Activated CD8-positive, alpha-beta memory T cell treated with anti-CD3 and anti-CD28 coated beads for 48 hours (primary cell): ENCODE results near the gene CNPY1.

Source experiments
- DNase-seq, 3 experiments: peaks; one replicate each; pipeline ENCODE4 v3.0.0-alpha.2; 2020; ENCODE audit warnings: low read depth in 2 of 3, low spot score in 2 of 3

The CNPY1 gene

GRCh38 chr7:155513543-155514285, 32.6 kb downstream of the CNPY1 start:
- no peak for DNase-seq

- DNase-seq = no peak
Observed at GRCh38 chr7:155512246-155512887, 34.0 kb downstream of the CNPY1 start.

GRCh38 chr7:155511702-155511996, 34.7 kb downstream of the CNPY1 start:
- no peak for DNase-seq

- DNase-seq = no peak
Observed at GRCh38 chr7:155510975-155511701, 35.2 kb downstream of the CNPY1 start.

- DNase-seq = no peak
Observed at GRCh38 chr7:155509725-155510551, 36.4 kb downstream of the CNPY1 start.

GRCh38 chr7:155509359-155509724, 37.0 kb downstream of the CNPY1 start:
- no peak for DNase-seq

GRCh38 chr7:155508376-155509358, 37.7 kb downstream of the CNPY1 start:
- no peak for DNase-seq

- no peak for DNase-seq
Observed at GRCh38 chr7:155507576-155507975, 38.8 kb downstream of the CNPY1 start.

GRCh38 chr7:155506854-155507337, 39.5 kb downstream of the CNPY1 start:
- no peak for DNase-seq

GRCh38 chr7:155505422-155505793, 41.0 kb downstream of the CNPY1 start:
- DNase-seq = no peak

GRCh38 chr7:155497149-155497901, 49.0 kb downstream of the CNPY1 start:
- DNase-seq = no peak

- DNase-seq = no peak
Observed at GRCh38 chr7:155496267-155497005, 49.9 kb downstream of the CNPY1 start.

- DNase-seq = no peak
Observed at GRCh38 chr7:155495440-155496248, 50.7 kb downstream of the CNPY1 start.

- DNase-seq = no peak
Observed at GRCh38 chr7:155494551-155494950, 51.8 kb downstream of the CNPY1 start.

- DNase-seq = no peak
Observed at GRCh38 chr7:155493744-155494538, 52.4 kb downstream of the CNPY1 start.

- DNase-seq = no peak
Observed at GRCh38 chr7:155491812-155492211, 54.5 kb downstream of the CNPY1 start.
